GM06990 (cell line): ENCODE data around the gene NAA25.

Experiments used
- DNase-seq: peaks from one replicate; pipeline ENCODE4 v3.0.0-alpha.2; 2011; ENCODE audit not compliant: insufficient read length; ENCODE audit errors: extremely low read depth
- H3K27me3 ChIP-seq: replicated peaks from 2 replicates; pipeline ENCODE4 v1.6.0; 2011; ENCODE audit warnings: low read length; ENCODE audit not compliant: control insufficient read depth, insufficient read depth
- H3K36me3 ChIP-seq: 2 replicates; pipeline ENCODE4 v1.5.1; 2011; ENCODE audit warnings: low read length; ENCODE audit not compliant: control insufficient read depth, insufficient read depth
- H3K4me3 ChIP-seq: replicated peaks from 2 replicates; pipeline ENCODE4 v1.5.1; 2011; ENCODE audit warnings: low read depth, mild to moderate bottlenecking, control low read depth, low read length
- CTCF ChIP-seq: IDR thresholded peaks from 2 replicates; pipeline ENCODE4 v1.5.1; 2011; ENCODE audit warnings: low read length, control low read depth, mild to moderate bottlenecking, inconsistent platforms; ENCODE audit not compliant: insufficient read depth, poor library complexity, severe bottlenecking

The NAA25 gene

GRCh38 chr12:112108202-112109079 is at the start of gene NAA25:
TSS of gene NAA25 (minus strand) at chr12:112108783. CDS start at chr12:112108773, 10 bp downstream.
- Histone ChIP-seq H3K36me3 (no peaks in the 10 kb centered on the region; the same call in 1 of the 2 replicates), H3K27me3 (no peaks in the 10 kb centered on the region), H3K4me3 (peak within 1 kb of the TSS; percentile 80)
- TF ChIP-seq CTCF: no peak
- peak; percentile 88 for DNase-seq

- no peak for DNase-seq
- no peak overlapping the region for H3K4me3 ChIP-seq
- H3K27me3 ChIP-seq: no peaks in the 10 kb centered on the region
- peaks cover 29% of the 10 kb centered on the region for H3K36me3 ChIP-seq
- TF ChIP-seq CTCF: no peak
Measured at GRCh38 chr12:112153893-112154219, 45.3 kb upstream of the NAA25 start.

- Histone ChIP-seq H3K36me3 (peaks cover 28% of the 10 kb centered on the region), H3K27me3 (no peaks in the 10 kb centered on the region), H3K4me3 (no peak overlapping the region)
- no peak for DNase-seq
- TF ChIP-seq CTCF: no peak
Measured at GRCh38 chr12:112153181-112153892, 44.8 kb upstream of the NAA25 start.

- Histone ChIP-seq H3K4me3 (no peak overlapping the region), H3K27me3 (no peaks in the 10 kb centered on the region), H3K36me3 (peaks cover 33% of the 10 kb centered on the region)
- TF ChIP-seq CTCF: no peak
- no peak for DNase-seq
Measured at GRCh38 chr12:112151766-112152541, 43.4 kb upstream of the NAA25 start.

DNA sequence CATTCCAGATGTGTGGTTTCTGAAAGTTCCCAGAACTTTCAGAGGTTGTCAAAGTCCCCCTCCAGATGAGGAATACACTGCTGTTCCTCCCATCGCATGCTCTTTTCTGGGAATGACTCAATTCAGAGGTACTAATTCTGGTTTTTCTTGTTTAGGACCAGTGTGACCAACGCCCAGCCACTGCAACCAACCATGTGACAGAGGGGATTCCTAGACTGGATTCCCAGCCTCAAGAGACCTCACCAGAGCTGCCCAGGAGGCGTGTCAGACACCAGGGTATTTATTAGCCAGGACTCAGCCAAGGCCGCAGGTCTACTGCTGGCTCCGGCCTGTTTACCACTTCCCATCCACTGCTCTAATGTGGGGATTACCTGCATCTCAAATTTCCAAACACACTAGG is 41.0 kb upstream of the NAA25 start:
- H3K36me3 ChIP-seq: peaks cover 40% of the 10 kb centered on the region
- no peak for TF ChIP-seq CTCF
- H3K4me3 ChIP-seq: no peak overlapping the region
- DNase-seq: no peak
- H3K27me3 ChIP-seq: no peaks in the 10 kb centered on the region
